GM10248 (cell line): ENCODE data around the gene GRIK4.

ENCODE experiments used
- CTCF ChIA-PET: fragments of 300-600 bp; sonication (Branson Sonifier 250); formaldehyde crosslinking; extraction: SDS; loops from one replicate; lab custom pipeline; 2021; ENCODE audit warnings: antibody characterized with exemption; lab: Yijun Ruan, JAX
- POLR2A ChIA-PET: fragments of 350-650 bp; sonication (Branson Sonifier 250); formaldehyde crosslinking; extraction: SDS; loops from one replicate; lab custom pipeline; 2020; ENCODE audit warnings: antibody characterized with exemption; lab: Yijun Ruan, JAX
- DNase-seq: peaks from one replicate; pipeline ENCODE4 v3.0.0; 2012; ENCODE audit errors: extremely low spot score
- CTCF ChIP-seq: IDR thresholded peaks from 2 replicates; pipeline ENCODE4 v1.5.1; 2012; ENCODE audit warnings: mild to moderate bottlenecking, low read depth; ENCODE audit errors: extremely low read depth, missing control alignments, control extremely low read depth

GRIK4 gene

GRCh38 chr11:120680322-120680721 is 168.8 kb downstream of the GRIK4 start:
- TF ChIP-seq CTCF: no peak
- ChIA-PET POLR2A (no interaction called here), CTCF (interaction anchor here (1.5 to 9.2 kb wide), 5 partner anchors 15 to 168 kb away, joined by 6 to 72 read pairs (median 7); partner anchors contain the start of gene GRIK4)
- DNase-seq: no peak

DNA sequence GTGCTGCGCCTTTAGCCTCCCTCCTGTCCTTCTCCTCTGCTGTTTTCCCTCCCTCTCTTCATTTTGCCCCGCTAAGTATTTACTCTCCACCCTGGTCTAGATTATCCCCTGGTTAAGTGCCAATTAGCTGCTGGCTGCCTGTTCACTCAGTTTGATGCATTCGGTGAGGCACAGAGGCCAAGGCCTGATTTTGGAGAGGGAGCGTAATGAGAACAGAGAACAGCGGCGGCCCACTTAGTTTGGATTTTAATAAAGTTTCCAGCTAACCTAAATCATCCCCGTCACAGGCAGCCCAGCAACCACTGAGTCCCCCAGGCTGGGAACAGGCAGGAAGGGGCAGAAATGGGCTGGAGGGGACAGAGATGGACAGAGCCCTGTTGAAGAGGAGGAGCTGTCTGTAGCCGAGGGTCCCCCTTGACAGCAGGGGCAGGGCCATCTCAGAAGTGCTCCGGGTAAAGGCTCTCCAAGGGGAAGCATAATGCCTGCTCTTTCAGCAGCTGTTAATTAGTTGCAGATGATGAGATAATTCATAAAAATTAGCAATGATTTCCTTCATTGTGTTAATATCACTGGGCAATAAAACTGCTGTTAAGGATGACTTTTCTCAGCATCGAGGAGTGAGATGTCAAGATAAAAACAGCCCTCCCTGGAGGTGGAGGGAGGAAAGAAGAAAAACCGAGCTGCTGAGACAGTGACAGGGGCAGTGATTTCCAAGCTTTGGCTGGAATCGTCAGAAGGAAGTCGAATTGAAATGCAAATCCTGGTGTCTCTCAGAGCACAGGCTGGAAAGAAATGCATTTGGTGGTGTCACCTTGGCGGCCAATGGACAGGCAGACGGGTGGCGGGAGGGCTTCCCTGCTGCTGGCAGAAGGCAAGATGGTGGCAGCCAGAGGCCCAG is 170.1 kb downstream of the GRIK4 start:
- ChIA-PET POLR2A (no interaction called here), CTCF (interaction anchor here (1.0 to 9.2 kb wide), 4 partner anchors 9 to 170 kb away, joined by 3 to 72 read pairs (median 22); partner anchors contain the start of gene GRIK4)
- TF ChIP-seq CTCF: no peak
- no peak for DNase-seq

DNA sequence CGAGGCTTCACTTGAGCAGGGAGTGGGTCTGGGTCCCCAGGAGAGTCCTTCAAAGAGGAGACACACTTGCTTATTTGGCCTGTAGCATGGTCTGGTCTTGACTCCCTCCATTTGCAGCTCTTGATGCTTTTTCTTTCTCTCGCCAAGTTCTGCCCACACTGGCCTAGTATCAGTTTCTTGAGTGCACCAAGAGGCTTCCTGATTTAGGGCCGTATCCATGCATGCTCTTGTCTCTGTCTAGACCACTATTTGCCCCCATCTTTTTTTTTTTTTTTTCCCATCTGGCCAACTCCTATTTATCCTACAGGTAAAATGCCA is 170.7 kb downstream of the GRIK4 start:
- ChIA-PET POLR2A (no interaction called here), CTCF (interaction anchor here (1.5 to 9.2 kb wide), 2 partner anchors 13 to 22 kb away, joined by 3 to 72 read pairs; no protein-coding TSS in a partner anchor)
- DNase-seq: no peak

GRCh38 chr11:120682866-120683265 is 171.3 kb downstream of the GRIK4 start:
- POLR2A ChIA-PET: no interaction called here
- DNase-seq: no peak
- CTCF ChIA-PET: interaction anchor here (1.0 to 9.2 kb wide), 5 partner anchors 13 to 170 kb away, joined by 3 to 124 read pairs (median 3); partner anchors contain the start of gene GRIK4
- no peak for TF ChIP-seq CTCF

More for the DNA sequence above, 170.7 kb downstream of the GRIK4 start:
- no peak for TF ChIP-seq CTCF

DNA sequence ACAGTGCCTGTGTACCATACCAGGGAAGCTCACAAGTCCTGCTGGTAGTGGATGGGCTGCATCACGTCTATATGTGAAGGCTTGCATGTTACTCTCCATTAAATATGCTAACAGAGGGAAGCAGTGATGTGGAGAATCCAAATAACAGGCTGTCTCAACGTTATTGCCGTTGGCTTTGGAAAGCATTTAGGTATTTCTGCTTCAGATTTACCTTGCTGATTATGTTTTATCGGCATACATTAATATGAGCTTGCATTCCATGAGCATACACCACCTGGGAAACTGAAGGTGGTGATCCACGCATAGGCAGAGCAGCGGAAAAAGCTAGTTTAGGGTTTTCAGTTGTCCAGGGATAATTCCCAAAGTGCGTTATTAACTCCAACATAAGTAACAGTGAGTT is 175.0 kb downstream of the GRIK4 start:
- TF ChIP-seq CTCF: no peak
- POLR2A ChIA-PET: no interaction called here
- CTCF ChIA-PET: interaction anchor here (1.5 to 9.2 kb wide), 8 partner anchors 9 to 173 kb away, joined by 4 to 124 read pairs (median 18); partner anchors contain the start of gene GRIK4
- DNase-seq: no peak

DNA sequence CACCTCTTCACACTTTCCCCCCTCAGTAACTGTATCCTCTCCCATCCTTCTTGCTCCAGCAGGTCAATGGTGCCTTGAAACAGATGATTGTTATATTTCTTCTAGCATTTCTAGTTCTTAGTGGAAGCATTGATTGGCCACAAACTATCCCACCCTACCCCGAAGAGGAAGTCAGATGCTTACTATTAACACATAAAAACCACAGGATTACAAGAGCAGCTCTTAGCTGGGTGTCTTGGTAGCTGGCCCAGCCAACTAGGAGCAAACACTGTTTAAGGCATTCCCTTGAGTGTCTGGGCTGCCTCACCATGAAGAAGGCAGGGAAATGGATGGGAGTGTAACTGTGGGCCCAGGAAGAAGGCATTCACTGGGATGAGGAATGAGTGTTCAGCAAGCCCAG is 176.6 kb downstream of the GRIK4 start:
- no peak for DNase-seq
- TF ChIP-seq CTCF: no peak
- ChIA-PET POLR2A (no interaction called here), CTCF (interaction anchor here (9.2 kb wide), 1 partner anchor 8 kb away, joined by 72 read pairs; no protein-coding TSS in a partner anchor)
